ENCODE results near the gene ITPKB. TPM values are rescaled to one million over a fixed set of nuclear protein-coding genes. Genes with fewer than 3 reads are reported as not detected.
"Not testable (repeated sequence)": the region's sequence is repeated elsewhere in the genome, so short reads cannot be mapped to it uniquely, and the experiment has no call there.

Gene ITPKB
- total RNA-seq, 1 experiment from 2014 or later: 2.3 TPM

DNA sequence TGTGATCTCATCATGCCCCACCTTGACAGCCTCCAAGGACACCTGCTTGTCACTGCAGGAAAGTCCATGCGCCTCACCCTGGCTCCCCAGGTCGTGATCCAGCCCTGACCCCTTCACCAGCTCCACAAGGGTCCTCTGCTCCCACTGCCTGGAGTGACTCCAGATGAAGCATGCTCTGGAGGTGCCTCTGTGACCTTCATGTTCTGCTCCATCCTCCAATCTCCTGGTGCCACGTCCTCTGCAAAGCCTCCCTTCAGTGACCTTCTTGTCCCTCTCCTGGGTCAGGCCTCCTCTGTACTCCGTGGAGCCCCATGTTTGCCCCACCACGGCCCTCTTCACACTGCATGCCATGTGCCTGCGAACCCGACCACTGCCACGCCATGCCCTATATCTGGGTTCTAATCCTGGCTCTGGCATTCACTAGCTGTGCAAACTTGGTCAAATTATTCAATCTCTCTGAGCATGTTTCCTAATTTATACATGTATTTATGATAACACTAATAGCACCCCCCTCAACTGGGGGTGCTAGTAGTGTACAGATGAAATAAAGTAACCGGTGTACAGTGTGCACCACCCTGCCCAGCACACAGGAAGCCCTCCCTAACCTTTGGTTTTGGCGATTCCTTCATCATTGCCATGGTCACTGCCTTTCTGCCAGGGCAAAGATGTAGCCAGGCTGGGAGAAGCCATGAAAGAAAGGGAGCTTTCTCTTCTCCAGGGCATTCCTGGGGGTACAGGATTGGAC is 113.1 kb downstream of the ITPKB start:
- no peak for DNase-seq (ENCODE audit: low read depth)

DNA sequence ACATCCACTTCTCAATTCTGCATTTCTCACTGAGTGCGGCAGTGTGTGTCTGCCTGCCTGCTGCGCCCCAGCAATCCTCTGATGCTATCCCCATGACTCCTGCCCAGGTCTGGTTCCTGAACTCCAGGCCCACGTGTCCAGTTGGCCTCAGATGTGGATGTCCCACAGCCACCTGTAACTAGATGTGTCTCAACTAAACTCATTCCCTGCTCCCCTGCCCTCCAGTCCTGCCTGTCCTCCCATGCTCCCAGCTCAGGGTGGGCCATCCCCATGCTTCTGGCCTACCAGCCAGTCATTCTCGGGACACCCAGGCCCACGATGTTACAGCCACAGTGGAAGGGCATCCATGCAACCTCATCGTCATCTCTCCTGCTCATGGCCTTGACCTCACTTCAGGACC is 113.8 kb downstream of the ITPKB start:
- DNase-seq (ENCODE audit: low read depth): no peak

DNA sequence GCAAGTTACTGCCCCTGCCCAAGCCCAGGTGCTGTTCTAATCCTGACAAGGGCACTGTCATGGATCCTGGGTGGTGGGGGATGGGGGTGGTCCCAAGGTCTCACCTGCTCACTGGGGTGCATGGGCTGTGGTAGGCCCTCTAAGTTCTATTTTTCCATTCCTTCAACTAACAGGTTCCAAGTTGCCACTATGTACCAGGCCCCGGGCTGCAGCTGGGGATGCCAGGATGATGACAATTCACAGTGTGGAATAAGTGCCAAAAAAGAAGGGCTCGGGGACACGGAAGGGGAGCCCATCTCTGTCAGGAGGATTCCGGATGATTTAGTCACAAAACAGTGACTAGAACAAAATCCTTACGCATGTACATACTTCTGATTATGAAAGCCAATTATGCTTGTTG is 114.6 kb downstream of the ITPKB start:
- peak; percentile 34 for DNase-seq (ENCODE audit: low read depth)

DNA sequence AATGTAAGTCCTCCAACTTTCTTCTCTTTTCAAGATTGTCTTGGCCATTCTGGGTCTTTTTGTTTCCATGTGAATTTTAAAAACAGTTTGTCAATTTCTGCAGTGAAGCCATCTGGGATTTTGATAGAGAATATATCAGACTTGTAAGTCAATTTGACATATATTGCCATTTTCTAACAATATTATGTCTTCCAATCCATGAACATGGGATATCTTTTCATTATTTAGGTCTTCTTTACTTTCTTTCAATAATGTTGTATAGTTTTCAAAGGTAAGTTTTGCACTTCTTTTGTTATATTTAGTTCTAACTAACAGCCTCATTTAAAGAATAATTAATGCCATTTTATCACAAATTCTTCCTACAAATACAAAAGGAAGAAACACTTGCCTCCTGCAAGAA is 117.1 kb downstream of the ITPKB start:
- DNase-seq (ENCODE audit: low read depth): no peak

DNA sequence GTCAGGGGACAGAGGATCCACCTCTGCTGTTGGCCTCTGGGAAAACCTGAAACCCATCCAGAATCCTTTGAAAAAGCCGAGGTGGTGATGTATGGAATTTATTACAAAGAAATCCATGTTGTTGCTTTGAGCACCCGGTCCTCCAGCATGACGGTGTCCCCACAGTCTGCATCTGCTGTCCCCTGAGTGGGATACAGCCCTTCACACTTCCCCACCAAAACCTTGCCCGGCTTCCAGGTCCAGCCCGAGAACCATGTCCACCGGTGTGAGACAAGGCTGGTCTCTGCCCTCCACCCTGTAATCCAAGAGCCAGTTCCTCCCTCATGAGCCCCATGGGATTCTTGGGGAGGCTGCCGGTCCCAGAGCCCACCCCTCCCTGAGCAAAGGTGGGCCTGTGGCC is 120.1 kb downstream of the ITPKB start:
- DNase-seq (ENCODE audit: low read depth): no peak

DNA sequence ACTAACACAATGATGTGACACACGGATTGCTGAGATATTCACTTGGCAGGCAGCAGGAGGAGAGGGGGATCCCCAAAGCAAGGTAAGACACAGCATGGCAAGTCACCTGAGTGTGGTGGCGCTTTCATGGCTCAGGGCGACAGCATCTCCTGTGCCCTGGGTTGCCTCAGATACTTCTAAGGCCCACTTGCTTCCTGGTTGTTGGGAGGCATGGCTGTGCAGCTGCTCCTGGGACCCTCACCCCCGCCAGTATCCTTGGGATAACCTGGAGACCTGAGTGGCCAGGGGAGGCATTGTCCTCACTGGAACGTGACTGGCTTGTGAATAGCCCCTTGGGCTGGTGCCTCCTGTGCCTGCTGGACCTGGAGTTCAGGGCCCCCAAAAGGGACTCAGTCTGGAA is 120.7 kb downstream of the ITPKB start:
- DNase-seq (ENCODE audit: low read depth): no peak

DNA sequence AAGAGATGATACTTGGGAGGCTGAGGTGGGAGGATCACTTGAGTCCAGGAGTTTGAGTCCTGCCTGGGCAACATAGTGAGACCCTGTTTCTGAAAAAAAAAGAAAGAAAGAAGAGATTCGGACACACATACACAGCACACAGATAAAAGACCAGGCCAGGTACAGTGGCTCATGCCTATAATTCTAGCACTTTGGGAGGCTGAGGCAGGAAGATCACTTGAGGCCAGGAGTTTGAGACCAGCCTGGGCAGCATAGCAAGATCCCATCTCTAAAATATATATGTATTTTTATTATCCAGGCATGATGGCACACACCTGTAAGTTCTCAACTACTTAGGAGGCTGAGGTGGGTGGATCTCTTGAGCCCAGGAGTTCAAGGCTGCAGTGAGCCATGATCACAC is 121.4 kb downstream of the ITPKB start:
- DNase-seq (ENCODE audit: low read depth): not testable (repeated sequence)

DNA sequence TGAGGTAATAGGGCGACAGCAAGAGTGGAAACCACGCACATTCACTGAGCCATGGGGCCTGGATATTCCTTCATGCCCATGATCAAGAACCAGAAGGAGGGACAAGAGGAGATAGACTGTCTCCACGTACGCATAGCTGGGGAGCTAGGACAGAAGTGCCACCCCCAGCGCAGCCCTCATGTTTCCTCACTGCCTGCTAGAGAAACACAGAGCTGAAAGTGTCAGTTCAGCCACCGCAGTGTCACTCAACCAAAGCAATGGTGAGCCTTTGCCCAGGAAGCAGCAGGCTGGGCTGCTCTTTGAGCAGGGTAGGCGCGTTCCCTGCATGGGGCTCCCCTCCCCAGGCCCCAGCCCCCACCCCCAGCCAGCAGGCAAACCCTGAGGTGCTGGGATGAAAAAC is 122.0 kb downstream of the ITPKB start:
- DNase-seq (ENCODE audit: low read depth): no peak

DNA sequence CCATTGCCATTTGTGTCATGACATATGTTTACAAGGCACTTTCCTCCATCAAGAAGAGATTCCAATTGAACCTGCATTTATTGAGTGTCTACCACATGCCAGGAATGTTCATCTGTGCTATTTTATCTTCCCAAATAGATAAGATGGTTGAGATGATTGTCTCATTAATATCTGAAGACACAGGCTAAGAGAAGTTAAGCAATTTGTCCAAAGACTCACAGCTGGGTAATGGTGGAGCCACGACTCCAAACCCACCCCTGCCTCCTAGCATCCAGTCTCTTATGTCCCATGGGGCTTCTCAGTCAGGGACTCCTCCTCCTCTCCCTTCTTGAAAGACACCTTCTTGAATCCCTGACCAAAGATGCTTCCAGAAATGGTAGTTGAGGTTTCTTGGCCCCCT is 122.4 kb downstream of the ITPKB start:
- no peak for DNase-seq (ENCODE audit: low read depth)

DNA sequence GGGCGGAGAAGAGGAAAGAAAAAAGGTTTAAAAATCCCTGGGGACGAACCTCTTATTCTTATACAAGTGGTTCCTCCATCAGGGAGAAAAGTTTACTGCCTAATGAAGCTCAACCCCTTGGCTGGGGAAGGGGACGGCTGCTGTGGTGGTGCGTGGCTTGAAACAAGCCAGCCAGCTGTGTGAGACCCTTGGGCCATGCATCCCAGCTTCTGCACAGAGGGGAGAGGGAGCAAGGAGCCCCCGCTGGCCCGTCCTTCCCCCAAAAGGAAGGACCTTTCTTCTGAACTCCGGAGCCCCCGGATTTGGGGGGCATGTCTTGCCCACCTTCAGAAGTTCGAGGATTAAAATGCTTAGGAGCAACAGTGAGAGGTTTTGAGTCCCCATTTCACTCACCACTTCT is 123.2 kb downstream of the ITPKB start:
- DNase-seq (ENCODE audit: low read depth): no peak

DNA sequence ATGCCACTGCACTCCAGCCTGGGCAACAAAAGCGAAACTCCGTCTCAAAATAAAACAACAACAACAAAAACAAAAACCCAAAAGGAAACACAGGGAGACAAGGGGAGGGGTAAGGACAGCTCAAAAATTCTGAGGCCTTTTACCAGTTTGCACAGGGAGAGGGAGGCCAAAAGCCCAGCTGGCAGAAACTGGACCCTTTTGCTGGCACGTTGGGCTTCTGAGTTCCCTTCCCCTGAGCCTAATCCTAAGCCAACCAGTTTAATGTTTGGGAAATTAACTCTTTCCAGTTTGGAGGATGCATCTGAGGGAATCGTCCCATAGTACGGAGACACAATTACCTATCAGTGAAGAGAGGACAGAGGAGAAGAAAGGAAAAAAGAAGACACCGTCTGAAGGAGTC is 127.1 kb downstream of the ITPKB start:
- DNase-seq (ENCODE audit: low read depth): not testable (repeated sequence)

DNA sequence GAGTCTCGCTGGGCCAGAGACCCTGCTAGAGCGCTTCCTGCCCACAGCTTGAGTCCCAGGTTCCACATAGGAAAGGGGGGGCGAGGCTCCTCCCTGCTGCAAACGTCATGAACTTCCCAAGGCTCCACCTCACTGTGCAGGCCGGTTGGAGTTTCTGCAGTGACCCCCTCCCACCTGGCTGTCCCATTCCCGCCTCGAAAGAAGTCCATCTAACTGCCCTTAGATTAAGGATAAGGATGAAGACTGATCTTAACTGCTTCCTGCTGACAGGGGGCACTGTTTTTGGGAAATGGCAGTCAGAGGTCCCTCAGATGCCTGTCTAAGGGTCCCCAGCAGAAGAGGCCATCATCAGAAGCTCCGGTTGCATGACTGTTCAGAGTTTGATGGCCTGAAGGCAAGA is 127.8 kb downstream of the ITPKB start:
- DNase-seq (ENCODE audit: low read depth): no peak

DNA sequence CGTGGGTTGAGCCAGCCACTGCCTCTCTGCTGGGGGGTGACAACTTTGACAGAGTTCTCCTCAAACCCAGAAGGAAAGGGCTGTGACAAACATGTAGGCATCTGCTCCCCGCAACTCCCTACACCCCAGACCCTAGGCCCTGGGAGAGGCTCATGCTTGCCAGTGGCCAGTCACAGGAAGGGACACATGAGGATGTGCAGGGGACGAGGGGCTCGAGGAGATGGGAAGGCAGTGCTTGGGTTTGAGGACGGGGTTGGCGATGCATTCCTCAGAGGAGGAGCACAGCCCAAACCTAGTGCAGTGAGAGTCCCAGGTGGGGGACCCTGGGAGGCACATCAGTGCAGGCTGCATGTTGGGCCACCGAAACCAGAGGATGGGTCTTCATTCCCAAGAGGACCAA is 128.4 kb downstream of the ITPKB start:
- DNase-seq (ENCODE audit: low read depth): no peak

DNA sequence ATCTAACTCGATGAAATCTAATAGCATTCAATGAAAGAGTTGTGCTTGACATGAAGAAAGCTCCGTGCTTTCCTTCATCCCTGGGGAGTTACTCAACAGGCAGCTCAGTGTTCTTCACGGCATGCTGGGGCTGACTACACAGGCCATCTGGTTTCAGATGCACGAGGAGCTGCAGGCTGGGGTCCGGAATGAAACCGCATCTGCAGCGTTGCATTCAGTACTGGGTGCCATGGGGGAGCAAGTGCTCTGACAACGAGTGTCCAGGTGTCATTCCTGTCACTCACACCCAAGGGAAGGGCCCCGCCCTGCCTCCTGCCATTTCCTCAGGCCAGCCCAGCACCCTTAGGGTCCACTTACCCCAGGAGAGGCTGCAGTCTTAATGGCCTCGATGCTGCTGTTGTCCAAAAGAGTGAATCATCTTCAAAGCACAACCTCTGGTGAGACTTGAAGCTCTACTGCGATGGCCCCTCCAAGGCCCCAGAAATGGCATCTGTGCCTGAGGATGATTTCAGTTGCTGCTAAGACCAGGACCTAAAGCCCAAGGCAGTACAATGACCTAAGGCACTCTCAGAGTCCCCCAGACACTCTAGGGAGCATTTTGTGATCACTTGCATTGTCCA is 129.1 kb downstream of the ITPKB start:
- no peak for DNase-seq (ENCODE audit: low read depth)

DNA sequence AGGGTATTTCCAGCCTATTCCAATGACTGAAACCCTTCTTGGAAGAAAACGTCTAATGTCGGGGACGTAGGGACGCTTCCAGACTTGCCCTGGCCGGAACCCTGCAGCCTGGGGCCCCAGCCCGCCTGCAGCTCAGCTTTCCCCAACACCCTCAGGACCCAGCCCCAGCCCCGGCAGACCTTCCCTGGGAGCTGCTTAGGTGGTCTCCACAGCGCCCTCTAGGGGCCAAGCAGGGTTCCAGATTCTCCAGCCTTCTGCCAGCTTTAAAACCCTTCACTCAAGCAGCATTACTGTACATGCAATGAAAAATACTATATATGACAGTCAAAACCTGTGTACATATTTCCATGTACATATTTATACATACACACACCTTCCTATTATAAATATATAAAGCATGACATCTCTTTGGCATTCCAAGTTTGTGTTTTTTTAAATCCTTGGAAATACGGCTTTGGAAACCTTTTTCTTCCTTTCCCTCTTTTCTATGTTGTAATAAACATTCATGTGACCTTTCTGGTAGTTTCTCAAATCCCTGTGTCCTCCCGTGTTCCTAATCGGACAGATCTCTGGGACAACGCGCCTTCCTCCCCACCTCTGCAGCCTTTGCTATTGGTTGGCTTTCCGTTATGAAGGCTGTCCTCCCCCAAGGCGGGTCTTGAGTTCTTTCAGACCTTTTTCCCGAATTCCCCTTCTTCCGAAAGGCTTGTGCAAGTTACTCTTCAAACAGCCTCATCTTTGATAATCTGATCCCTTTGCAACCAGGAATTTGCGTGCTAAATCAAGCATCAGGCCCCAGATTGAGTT is 130.2 kb downstream of the ITPKB start:
- DNase-seq (ENCODE audit: low read depth): peak; percentile 71

DNA sequence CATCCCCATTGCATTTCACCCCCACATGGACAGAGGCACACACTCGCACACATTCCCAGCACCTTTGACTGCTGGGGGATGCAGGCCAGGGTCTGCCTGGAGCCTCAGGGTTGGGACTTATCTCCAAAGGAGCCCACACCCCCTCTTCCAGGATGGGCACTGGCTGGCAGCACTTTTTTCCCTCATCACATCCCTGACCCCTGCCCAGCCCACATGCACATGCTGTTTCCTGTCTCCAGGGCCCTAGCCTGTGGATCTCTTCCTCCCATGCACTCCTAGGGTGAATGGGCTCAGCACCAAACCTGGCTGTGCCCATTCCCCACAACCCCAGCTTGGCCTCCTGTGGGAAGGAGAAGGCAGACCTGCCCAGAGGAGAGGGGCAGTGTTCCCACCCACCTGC is 131.3 kb downstream of the ITPKB start:
- no peak for DNase-seq (ENCODE audit: low read depth)

DNA sequence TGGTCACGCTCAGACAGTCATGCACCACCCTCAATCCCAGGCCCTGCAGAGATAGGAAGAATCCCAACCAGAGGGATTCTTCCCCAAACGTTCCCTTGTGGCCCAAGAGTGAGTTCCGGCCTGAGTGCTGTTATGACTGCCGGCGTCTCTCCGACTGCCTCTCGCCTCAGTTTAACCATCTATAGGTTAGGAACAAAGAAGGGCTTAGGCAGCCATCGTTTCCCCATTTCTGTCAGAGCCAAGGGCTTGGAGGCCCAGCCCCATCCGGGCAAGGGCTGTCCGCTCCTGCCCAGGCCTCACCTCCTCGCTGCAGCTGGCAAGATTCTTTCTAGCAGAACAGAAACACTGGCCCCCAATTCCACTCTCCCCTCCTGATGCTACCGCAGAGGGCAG is 131.8 kb downstream of the ITPKB start:
- no peak for DNase-seq (ENCODE audit: low read depth)

DNA sequence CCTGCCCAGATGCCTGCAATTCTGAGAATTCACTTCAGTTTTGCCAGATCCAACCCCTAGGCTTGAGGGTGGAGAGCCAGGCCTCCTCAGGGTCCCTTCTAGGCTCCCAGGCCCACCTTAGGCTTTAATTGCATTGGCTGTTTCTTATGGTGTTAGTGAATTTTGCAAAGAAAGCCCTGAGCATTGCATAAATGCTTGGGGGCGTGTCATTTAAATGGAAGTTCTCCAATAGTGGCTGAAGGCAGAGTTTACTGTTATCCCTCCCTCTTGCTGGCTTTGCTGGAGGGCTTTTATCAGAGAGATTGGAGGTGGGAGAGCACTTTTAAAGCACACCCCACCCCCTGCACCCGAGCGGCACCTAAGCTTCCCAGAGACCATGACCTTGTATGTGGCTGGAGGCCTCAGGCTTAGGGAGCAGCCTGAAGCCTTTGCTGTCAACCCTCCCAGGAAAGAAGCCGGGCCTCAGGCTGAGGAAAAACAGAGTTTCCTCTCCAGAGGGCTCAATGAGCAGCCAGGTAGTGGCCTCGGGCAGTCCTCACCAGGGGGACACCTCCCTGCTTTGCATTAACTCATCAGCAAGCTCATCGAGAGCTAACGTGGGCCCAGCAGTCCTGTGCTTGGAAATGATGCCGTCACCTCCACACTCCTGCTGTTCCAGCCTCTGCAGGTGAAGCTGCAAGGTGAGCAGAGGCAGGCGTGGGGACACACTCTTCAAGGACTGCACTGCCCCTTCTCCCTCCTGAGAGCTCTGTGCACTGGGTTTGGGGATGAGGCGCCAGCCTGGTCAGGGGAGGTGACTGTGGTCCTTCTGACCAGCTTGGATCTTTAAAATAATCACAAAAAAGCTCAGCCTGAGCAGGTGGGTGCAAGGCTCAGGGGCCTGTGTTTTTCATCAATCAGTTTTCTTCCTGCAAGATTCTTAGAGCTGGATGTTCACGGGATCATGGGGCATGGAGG is 132.5 kb downstream of the ITPKB start:
- no peak for DNase-seq (ENCODE audit: low read depth)

DNA sequence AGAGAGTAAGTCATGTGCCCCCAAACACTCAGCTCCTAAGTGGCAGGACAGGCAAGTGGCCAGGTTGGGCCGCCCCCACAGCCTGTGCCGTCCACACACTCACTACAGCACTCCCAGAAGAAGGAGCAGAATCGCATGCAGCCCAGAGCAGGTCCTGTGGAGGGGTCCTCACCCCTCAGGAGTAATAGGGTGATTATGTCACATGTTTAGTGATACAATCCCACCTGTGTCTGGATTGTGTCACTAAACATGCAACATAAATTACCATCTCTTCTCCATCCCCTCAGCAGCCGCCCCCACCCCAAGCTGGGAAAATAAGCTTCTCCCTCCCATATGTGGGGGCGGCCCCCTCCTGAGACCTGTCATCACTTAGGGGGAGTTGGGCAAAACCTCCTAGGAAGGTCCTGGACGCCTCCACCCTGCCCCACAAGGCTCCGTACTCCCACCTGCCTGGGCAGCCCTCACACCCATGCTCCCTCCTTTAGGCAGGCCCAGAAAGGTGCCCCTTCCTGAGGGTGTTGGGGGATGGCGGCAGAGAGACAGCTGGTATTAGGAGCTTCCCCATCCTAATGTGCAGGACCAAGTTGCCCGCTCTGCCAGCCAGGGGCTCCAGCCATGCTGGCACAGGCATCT is 133.6 kb downstream of the ITPKB start:
- DNase-seq (ENCODE audit: low read depth): no peak

DNA sequence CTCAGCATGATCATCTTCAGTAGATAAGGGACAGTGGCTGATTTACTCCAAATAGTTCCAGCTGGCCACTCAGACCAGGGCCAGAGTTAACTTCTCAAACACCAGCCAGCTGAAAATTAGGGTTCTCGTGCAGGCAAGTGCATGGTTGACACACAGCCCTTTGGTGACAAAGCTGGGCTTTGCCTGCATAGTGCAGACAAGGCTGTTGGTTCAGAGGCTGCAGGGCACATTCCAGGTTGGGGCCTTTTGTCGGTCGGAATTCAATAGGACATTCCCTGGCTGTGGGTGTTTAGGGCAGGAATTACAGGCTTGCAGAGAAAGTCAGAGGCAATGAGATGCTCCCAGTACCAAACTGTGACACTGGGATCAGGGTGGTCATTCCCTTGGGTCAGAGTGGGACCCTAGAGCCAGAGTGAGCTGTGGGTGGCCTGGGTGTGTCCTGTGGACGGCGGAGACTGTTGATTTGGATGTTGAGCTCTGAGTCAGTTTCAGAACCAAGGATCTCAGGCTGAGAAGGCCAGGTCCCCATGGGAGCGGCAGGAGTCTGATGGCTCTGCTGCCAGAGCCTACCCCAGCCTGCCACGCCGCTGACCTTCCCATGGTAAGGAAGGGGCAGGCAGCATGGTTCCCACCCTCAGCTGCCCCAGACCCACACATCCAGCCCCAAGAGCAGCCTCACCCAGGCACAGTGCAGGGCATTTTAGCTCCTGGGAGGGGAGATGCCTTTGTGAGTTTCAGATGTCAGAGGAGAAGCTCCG is 134.3 kb downstream of the ITPKB start:
- DNase-seq (ENCODE audit: low read depth): no peak
